ENCODE data around the gene TIGD2. TPM values are rescaled to one million over a fixed set of nuclear protein-coding genes. Genes with fewer than 3 reads are reported as not detected.
A peak's percentile ranks its signal among the peaks of the same experiment; 100 is the strongest.

The TIGD2 gene
- total RNA-seq, 1 donor from 2014 or later = 10.8 TPM

DNA sequence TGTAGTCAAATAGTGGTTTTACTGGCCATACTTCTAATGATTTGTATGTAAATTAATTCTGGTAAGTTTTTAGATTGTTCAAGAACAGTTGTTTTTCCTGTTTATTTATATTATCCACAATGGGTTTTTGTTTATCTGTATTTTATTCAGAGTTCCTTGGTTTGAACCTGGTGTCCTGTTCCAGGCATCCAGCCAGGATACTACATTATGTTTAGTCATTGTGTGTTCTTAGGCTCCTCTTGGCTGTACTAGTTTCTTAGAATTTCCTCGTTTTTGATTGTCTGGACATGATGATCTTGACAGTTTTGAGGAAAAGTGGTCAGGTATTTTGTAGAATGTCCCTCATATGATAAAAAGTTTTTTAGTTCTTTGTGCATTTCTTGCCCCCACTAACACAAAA lies 7.8 kb downstream of the TIGD2 start:
- TF ChIP-seq CTCF (IDR thresholded peaks at IDR 0.05; ENCODE audit: unreplicated experiment) = no peak
- no peak for DNase-seq (ENCODE audit: low spot score in 2 of 2, unreplicated experiment in 2 of 2)
- no peak overlapping the region for H3K27ac Mint-ChIP-seq
- H3K27me3 Mint-ChIP-seq (ENCODE audit: low read depth) = no peaks in the 10 kb centered on the region
- H3K4me3 Mint-ChIP-seq = no peak overlapping the region
- peaks cover 9% of the 10 kb centered on the region for H3K36me3 Mint-ChIP-seq
- H3K4me1 Mint-ChIP-seq = peaks cover 9% of the 10 kb centered on the region
- H3K9me3 Mint-ChIP-seq = peaks cover 5% of the 10 kb centered on the region

DNA sequence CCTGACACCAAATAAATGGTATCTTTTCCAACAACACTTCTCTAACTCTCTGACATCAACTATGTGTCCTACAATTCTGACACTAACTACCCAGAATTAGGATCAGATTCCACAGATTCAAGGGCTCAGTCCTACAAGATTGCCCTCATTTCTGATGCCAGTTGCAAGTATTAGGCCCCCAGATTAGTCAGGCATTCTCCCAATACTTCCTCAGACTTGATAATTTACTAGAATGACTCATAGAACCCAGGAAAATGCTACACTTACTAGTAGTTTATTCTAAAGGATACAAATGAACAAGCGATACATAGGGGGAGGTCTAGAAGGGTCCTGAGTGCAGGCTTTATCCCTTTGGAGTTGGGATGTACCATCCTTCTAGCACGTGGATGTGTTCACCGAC lies 8.5 kb downstream of the TIGD2 start:
- peaks cover 9% of the 10 kb centered on the region for H3K4me1 Mint-ChIP-seq
- H3K9me3 Mint-ChIP-seq = peaks cover 5% of the 10 kb centered on the region
- H3K27me3 Mint-ChIP-seq (ENCODE audit: low read depth) = no peaks in the 10 kb centered on the region
- TF ChIP-seq CTCF (IDR thresholded peaks at IDR 0.05; ENCODE audit: unreplicated experiment) = no peak
- peaks cover 7% of the 10 kb centered on the region for H3K36me3 Mint-ChIP-seq
- no peak overlapping the region for H3K27ac Mint-ChIP-seq
- no peak overlapping the region for H3K4me3 Mint-ChIP-seq
- no peak for DNase-seq (ENCODE audit: low spot score in 2 of 2, unreplicated experiment in 2 of 2)

DNA sequence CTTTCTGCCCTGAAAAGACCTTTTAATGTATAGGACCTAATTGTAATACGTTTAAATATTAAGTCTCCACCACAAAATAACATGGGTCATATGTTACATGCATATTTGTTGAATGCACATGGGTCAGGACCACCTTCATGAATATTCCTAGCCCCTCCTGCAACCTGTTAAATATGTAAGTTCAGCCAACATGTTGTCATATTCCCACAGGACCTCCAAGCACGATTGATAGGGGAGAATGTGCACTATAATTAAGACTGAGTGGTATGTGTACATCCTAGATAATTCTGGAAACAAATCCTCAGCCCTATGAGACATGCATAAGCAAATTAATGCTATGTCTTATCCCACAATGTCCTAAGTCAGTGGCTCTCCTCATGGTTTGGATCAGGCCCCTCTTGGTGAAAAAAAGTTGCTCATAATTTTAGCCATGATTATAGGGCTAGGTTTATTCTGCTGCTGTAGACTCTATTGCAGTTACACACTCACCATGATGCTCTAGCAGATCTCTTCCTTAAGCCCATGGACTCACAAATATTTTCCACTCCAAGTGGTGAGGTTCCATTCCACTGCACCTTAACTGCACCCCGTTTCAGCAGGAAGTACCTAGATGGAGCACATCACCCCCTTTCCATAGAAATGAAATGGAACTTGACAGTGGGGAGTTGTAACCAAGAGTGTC lies 10.2 kb downstream of the TIGD2 start:
- no peaks in the 10 kb centered on the region for H3K27me3 Mint-ChIP-seq (ENCODE audit: low read depth)
- H3K9me3 Mint-ChIP-seq = peaks cover 5% of the 10 kb centered on the region
- no peak for TF ChIP-seq CTCF (IDR thresholded peaks at IDR 0.05; ENCODE audit: unreplicated experiment)
- no peak overlapping the region for H3K27ac Mint-ChIP-seq
- H3K36me3 Mint-ChIP-seq = peaks cover 5% of the 10 kb centered on the region
- H3K4me1 Mint-ChIP-seq = peaks cover 8% of the 10 kb centered on the region
- H3K4me3 Mint-ChIP-seq = no peak overlapping the region
- no peak for DNase-seq (ENCODE audit: low spot score in 2 of 2, unreplicated experiment in 2 of 2)

DNA sequence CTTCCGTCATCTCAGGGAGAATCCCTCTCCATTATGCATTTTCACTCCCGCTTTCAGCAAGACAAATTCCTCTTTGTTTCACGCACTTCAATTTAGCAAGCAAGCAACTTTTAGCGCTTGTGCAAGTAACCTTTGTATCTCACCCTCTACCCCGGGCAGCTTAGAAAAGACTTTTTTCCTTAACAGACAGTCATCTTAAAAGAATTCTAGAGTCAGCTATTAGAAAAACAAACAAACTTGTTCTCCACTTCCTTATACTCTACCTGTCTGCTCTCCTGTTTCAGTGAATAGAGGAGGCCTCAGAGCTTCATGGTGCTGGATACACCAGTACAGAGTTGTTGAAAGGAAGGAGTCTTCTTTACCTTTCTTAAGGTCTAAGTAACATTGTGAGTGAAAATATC lies 12.1 kb downstream of the TIGD2 start:
- H3K36me3 Mint-ChIP-seq = peaks cover 5% of the 10 kb centered on the region
- no peak overlapping the region for H3K4me3 Mint-ChIP-seq
- H3K4me1 Mint-ChIP-seq = peaks cover 7% of the 10 kb centered on the region
- no peaks in the 10 kb centered on the region for H3K27me3 Mint-ChIP-seq (ENCODE audit: low read depth)
- H3K9me3 Mint-ChIP-seq = peaks cover 5% of the 10 kb centered on the region
- peak overlapping the region; percentile 14 for H3K27ac Mint-ChIP-seq
- TF ChIP-seq CTCF (IDR thresholded peaks at IDR 0.05; ENCODE audit: unreplicated experiment) = no peak
- DNase-seq (ENCODE audit: low spot score in 2 of 2, unreplicated experiment in 2 of 2) = no peak

DNA sequence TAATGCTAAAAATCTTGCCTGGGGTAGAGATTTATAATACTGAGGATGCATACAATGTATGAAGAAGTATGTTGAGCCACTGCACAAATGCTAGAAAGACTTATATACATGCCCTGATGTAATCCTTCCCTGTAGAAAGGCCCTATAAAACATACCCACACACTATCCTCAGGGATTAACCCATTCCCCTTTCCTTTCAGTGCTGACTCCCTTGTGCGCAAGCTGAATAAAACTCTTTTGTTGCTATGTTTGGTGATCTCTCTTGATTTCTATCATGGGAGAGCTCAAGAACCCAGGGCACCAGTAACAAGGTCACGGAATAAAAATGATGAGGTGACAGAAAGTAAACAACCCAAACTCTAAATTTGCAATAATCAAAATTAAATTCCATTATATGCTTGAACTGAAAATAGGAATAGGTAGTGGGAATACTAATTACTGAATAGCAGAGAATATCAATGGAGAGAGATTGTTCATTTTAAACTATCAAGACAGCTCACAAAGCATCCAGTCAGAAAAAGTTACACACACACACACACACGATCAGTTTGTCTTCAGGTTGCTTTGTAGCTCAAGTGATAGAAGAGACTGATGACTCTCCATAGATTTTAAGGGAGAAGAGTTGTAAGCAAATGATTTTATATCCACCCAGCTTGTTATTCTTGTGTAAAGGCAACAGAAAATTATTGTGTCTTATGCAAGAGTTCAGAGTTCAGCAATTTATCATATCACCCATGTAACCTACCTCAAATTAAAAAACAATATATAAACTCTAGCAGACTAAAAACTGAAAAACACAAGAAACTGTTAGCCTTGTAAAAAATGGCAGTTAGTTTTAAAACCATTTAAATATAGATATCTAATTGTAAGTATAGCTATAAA lies 14.8 kb downstream of the TIGD2 start:
- Mint-ChIP-seq H3K27me3 (ENCODE audit: low read depth) (no peaks in the 10 kb centered on the region), H3K27ac (no peak overlapping the region), H3K9me3 (peaks cover 5% of the 10 kb centered on the region), H3K36me3 (peaks cover 5% of the 10 kb centered on the region), H3K4me1 (peaks cover 14% of the 10 kb centered on the region), H3K4me3 (no peak overlapping the region)
- TF ChIP-seq CTCF (IDR thresholded peaks at IDR 0.05; ENCODE audit: unreplicated experiment) = no peak
- no peak for DNase-seq (ENCODE audit: low spot score in 2 of 2, unreplicated experiment in 2 of 2)

Measured in mesothelial cell of epicardium (in vitro differentiated cells).